Body of pancreas (tissue), 4 donors: Measurements from ENCODE around the gene CEP128. TPM values are rescaled to one million over a fixed set of nuclear protein-coding genes. Genes with fewer than 3 reads are reported as not detected.

Experiments
- ATAC-seq: fragments of 150-250 bp; one replicate; pipeline ENCODE4 v1.9.1; 2016
- DNase-seq, 4 donors: peaks; one replicate each; pipeline ENCODE4 v3.0.0-alpha.2; 2019
- H3K27ac ChIP-seq, 4 donors: fragments of 200-600 bp; sonication (generic); 1 replicate in 3 of 4; 2 replicates in 1 of 4; pipeline versions ENCODE4 v1.5.1 to v1.6.1; 2016 to 2019; ENCODE audit warnings: mild to moderate bottlenecking in 1 of 4, mixed read lengths in 1 of 4, moderate library complexity in 1 of 4
- H3K27me3 ChIP-seq, 2 donors: fragments of 200-600 bp; sonication (generic); one replicate each; pipeline ENCODE4 v1.6.0; 2016; ENCODE audit warnings: mild to moderate bottlenecking in 1 of 2
- H3K36me3 ChIP-seq, 2 donors: fragments of 200-600 bp; sonication (generic); replicated peaks in 1 of 2; 2 replicates each; pipeline ENCODE4 v1.5.1; 2016; ENCODE audit warnings: low read depth in 2 of 2; ENCODE audit not compliant: insufficient read depth in 1 of 2
- H3K4me1 ChIP-seq: fragments of 200-600 bp; sonication (generic); one replicate; pipeline ENCODE4 v1.6.0; 2016
- H3K4me3 ChIP-seq, 2 donors: fragments of 200-600 bp; sonication (generic); 1 replicate in 1 of 2; 2 replicates in 1 of 2; pipeline ENCODE4 v1.5.1; 2016 to 2019
- H3K9me3 ChIP-seq, 3 donors: fragments of 200-600 bp; sonication (generic); 1 replicate in 2 of 3; 2 replicates in 1 of 3; pipeline ENCODE4 v1.5.1; 2016
- CTCF ChIP-seq, 7 experiments: fragments of 450-650 bp in 4 of 7; fragments of 200-600 bp in 3 of 7; sonication (generic) in 3 of 7; IDR thresholded peaks; one replicate each; pipeline ENCODE4 v1.5.1; 2016 to 2019; ENCODE audit warnings: antibody characterized with exemption in 7 of 7
- POLR2A ChIP-seq, 3 donors: fragments of 450-650 bp; IDR thresholded peaks; one replicate each; pipeline ENCODE4 v1.6.1; 2016; ENCODE audit warnings: antibody characterized with exemption in 3 of 3, mild to moderate bottlenecking in 2 of 3
- WGBS, 2 donors: methylation state at CpG; one replicate each; pipeline ENCODE4 v1.1.5; 2017; 5-methylcytosine and 5-hydroxymethylcytosine counted together
- intact Hi-C: fragments of 100-400 bp; cut with DNase I; formaldehyde crosslinking; loops from one replicate; pipeline ENCODE4 v1.15.1; 2023
- total RNA-seq, 2 donors: library from RNA; depleted of rRNA; stranded (reverse); fragments of >200 nt; gene quantifications; one replicate each; pipeline ENCODE4 v1.1.0, GENCODE V29; 2016

CEP128 gene
- total RNA-seq, 2 donors from 2014 or later, result 7.8 to 14.5 TPM

GRCh38 chr14:80489513-80489912 lies 452.0 kb downstream of the CEP128 start:
- H3K9me3 ChIP-seq, result no peaks in the 10 kb centered on the region
- TF ChIP-seq CTCF (IDR thresholded peaks at IDR 0.05) (no peak), POLR2A (IDR thresholded peaks at IDR 0.05) (no peak)
- whole genome bisulfite sequencing, 2 donors, result 83 to 89% methylated on average over 3 of the region's 3 CpGs
- no peaks in the 10 kb centered on the region for H3K27me3 ChIP-seq
- no peak for DNase-seq
- H3K27ac ChIP-seq, result no peak overlapping the region
- ATAC-seq, result no peak
- H3K4me1 ChIP-seq, result no peaks in the 10 kb centered on the region
- H3K4me3 ChIP-seq, result no peak overlapping the region
- intact Hi-C loops, result no loop called here
- no peaks in the 10 kb centered on the region for H3K36me3 ChIP-seq

- intact Hi-C loops, result no loop called here
- ATAC-seq (no peak), DNase-seq (no peak)
- H3K9me3 ChIP-seq, result no peaks in the 10 kb centered on the region
- no peaks in the 10 kb centered on the region for H3K36me3 ChIP-seq
- WGBS, 2 donors, result 94% methylated on average over 2 of the region's 2 CpGs
- TF ChIP-seq POLR2A (IDR thresholded peaks at IDR 0.05) (no peak), CTCF (IDR thresholded peaks at IDR 0.05) (no peak)
- no peak overlapping the region for H3K4me3 ChIP-seq
- no peaks in the 10 kb centered on the region for H3K4me1 ChIP-seq
- H3K27me3 ChIP-seq, result no peaks in the 10 kb centered on the region
- no peak overlapping the region for H3K27ac ChIP-seq
Observed at GRCh38 chr14:80485764-80486163, 455.8 kb downstream of the CEP128 start.

- H3K9me3 ChIP-seq, result no peaks in the 10 kb centered on the region
- no peak overlapping the region for H3K27ac ChIP-seq
- DNase-seq (no peak), ATAC-seq (no peak)
- no peaks in the 10 kb centered on the region for H3K36me3 ChIP-seq
- no peak for TF ChIP-seq POLR2A (IDR thresholded peaks at IDR 0.05)
- TF ChIP-seq CTCF (IDR thresholded peaks at IDR 0.05), result no peak
- no peaks in the 10 kb centered on the region for H3K4me1 ChIP-seq
- 93 to 100% methylated on average over 2 of the region's 2 CpGs for WGBS, 2 donors
- H3K4me3 ChIP-seq, result no peak overlapping the region
- intact Hi-C loops, result no loop called here
- H3K27me3 ChIP-seq, result no peaks in the 10 kb centered on the region
Observed at GRCh38 chr14:80483331-80483730, 458.2 kb downstream of the CEP128 start.

GRCh38 chr14:80477388-80478160 lies 464.0 kb downstream of the CEP128 start:
- no peak overlapping the region for H3K4me3 ChIP-seq
- H3K36me3 ChIP-seq, result no peaks in the 10 kb centered on the region
- DNase-seq (no peak), ATAC-seq (no peak)
- no peak overlapping the region for H3K27ac ChIP-seq
- no peak for TF ChIP-seq CTCF (IDR thresholded peaks at IDR 0.05)
- no peak for TF ChIP-seq POLR2A (IDR thresholded peaks at IDR 0.05)
- H3K4me1 ChIP-seq, result no peaks in the 10 kb centered on the region
- no peaks in the 10 kb centered on the region for H3K27me3 ChIP-seq
- intact Hi-C loops, result no loop called here
- WGBS, 2 donors, result 69 to 74% methylated on average over 6 of the region's 6 CpGs
- no peaks in the 10 kb centered on the region for H3K9me3 ChIP-seq

- Histone ChIP-seq H3K4me1 (no peaks in the 10 kb centered on the region), H3K27me3 (no peaks in the 10 kb centered on the region), H3K27ac (no peak overlapping the region), H3K4me3 (no peak overlapping the region), H3K9me3 (no peaks in the 10 kb centered on the region), H3K36me3 (no peaks in the 10 kb centered on the region)
- ATAC-seq (no peak), DNase-seq (no peak)
- TF ChIP-seq CTCF (IDR thresholded peaks at IDR 0.05) (no peak), POLR2A (IDR thresholded peaks at IDR 0.05) (no peak)
- 85 to 92% methylated on average over 4 of the region's 4 CpGs for WGBS, 2 donors
- intact Hi-C loops, result no loop called here
Observed at GRCh38 chr14:80475074-80475473, 466.5 kb downstream of the CEP128 start.
